ENCODE measurements around the gene NLK. TPM values are rescaled to one million over a fixed set of nuclear protein-coding genes. Genes with fewer than 3 reads are reported as not detected.

Gene NLK
- total and polyA plus RNA-seq, 8 donors = 18.8 to 21.3 (median 20.1) TPM

GRCh38 chr17:28056276-28056620 is 13.8 kb downstream of the NLK start:
- ATAC-seq = no peak
- no peak for DNase-seq
- intact Hi-C loops (cut with DNase I) = no loop called here
- Histone ChIP-seq H3K4me3 (no peak overlapping the region), H3K27me3 (no peaks in the 10 kb centered on the region), H3K36me3 (no peaks in the 10 kb centered on the region), H3K27ac (peak overlapping the region in 1 of 2 donors; percentile 39), H3K9me3 (no peaks in the 10 kb centered on the region), H3K4me1 (peaks cover 0 to 37% of the 10 kb centered on the region in 2 donors)
- no peak for TF ChIP-seq CTCF (IDR thresholded peaks at IDR 0.05)

DNA sequence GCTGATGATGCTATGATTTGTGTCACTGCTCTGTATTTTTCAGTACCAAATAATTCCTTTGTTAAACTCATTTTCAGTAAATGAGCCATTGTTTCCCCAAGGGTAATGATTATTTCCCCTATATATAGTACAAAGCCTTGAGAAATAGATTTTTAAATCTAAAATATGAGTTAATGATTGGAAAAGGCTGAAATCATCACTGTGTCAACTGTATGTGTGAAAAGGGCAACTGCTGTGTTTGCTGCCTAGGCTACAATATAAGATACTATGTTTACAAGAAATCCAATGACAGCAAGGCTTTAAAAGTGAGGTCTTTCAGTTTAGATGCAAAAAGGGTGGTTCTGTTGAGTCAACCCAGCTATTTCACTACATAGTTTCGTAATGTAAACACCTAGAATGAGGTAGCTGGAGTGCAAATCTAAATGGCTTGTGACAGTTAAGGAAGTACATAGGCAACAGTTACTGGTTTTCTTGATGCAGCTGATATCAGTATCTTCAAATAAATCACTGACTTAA is 15.3 kb downstream of the NLK start:
- Histone ChIP-seq H3K27me3 (no peaks in the 10 kb centered on the region), H3K4me1 (peaks cover 0 to 29% of the 10 kb centered on the region in 2 donors), H3K9me3 (no peaks in the 10 kb centered on the region), H3K27ac (peak overlapping the region in 1 of 2 donors; percentile 77), H3K4me3 (no peak overlapping the region), H3K36me3 (no peaks in the 10 kb centered on the region)
- intact Hi-C loops (cut with DNase I) = no loop called here
- DNase-seq (no peak), ATAC-seq (peak; percentile 87)
- TF ChIP-seq CTCF (IDR thresholded peaks at IDR 0.05) = no peak

DNA sequence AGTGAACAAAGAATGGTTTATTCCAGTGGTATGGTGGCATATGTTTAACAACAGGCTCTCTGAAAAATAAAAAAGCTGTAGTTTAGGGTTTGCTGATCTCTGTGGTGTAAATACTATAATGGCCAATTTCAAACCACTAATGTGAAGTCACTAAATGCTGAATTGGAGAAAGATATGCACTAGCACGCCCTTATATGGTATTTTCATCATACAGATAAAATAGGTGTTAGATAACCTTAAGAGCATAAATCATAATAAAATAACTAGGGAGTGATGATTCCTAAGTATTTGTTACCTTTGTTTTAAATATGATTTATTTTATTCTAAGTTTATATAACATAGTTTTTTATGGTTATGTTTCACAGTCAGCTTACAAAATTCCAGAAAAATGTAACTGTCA is 17.2 kb downstream of the NLK start:
- H3K27me3 ChIP-seq = no peaks in the 10 kb centered on the region

DNA sequence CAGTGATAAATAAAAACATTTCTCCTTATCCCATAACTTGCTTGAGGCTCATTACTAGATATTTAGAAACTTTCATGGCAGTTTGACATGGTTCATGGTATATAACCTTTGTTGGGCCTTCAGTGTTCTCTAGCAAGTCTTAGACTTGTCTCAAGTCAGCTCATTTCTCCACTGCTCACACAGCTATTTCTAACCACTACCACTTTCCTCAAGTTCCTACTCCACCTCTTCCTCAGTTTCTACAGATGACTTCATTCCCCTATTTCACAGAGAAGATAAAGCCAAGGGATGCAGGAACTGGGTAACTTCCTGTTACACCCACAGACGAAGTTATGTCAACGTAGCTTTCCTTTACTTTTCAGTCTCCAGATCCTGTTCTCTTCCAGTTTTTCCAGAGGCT is 23.2 kb downstream of the NLK start:
- Histone ChIP-seq H3K9me3 (peaks cover 0 to 2% of the 10 kb centered on the region in 2 donors), H3K27ac (peak overlapping the region; percentile 10 to 51), H3K27me3 (no peaks in the 10 kb centered on the region), H3K4me3 (no peak overlapping the region), H3K36me3 (no peaks in the 10 kb centered on the region), H3K4me1 (peaks cover 0 to 22% of the 10 kb centered on the region in 2 donors)
- ATAC-seq = peak; percentile 56
- DNase-seq = no peak
- TF ChIP-seq CTCF (IDR thresholded peaks at IDR 0.05) = no peak
- intact Hi-C loops (cut with DNase I) = no loop called here

More for the DNA sequence above, 17.2 kb downstream of the NLK start:
- DNase-seq (no peak), ATAC-seq (no peak)
- no peaks in the 10 kb centered on the region for H3K36me3 ChIP-seq
- TF ChIP-seq CTCF (IDR thresholded peaks at IDR 0.05) = no peak
- peaks cover 0 to 31% of the 10 kb centered on the region in 2 donors for H3K4me1 ChIP-seq
- no peak overlapping the region for H3K27ac ChIP-seq
- H3K4me3 ChIP-seq = no peak overlapping the region
- no peaks in the 10 kb centered on the region for H3K9me3 ChIP-seq
- intact Hi-C loops (cut with DNase I) = no loop called here

- no peak for DNase-seq
- Histone ChIP-seq H3K9me3 (peaks cover 0 to 14% of the 10 kb centered on the region in 2 donors), H3K36me3 (no peaks in the 10 kb centered on the region), H3K4me1 (peaks cover 0 to 22% of the 10 kb centered on the region in 2 donors), H3K27ac (no peak overlapping the region), H3K27me3 (no peaks in the 10 kb centered on the region), H3K4me3 (no peak overlapping the region)
- intact Hi-C loops (cut with DNase I) = no loop called here
- no peak for ATAC-seq
- TF ChIP-seq CTCF (IDR thresholded peaks at IDR 0.05) = no peak
Observed at GRCh38 chr17:28069061-28069460, 26.6 kb downstream of the NLK start.

All from left lung (tissue), 10 donors.